HTERT RPE-1 (cell line): ENCODE measurements around the gene ARMC9.
"Not testable (repeated sequence)": the region's sequence is repeated elsewhere in the genome, so short reads cannot be mapped to it uniquely, and the experiment has no call there.

Experiments used
- in situ Hi-C: fragments of 300-500 bp; cut with MboI; formaldehyde crosslinking; loops from 4 replicates; pipeline ENCODE4 v1.14.3; 2020; ENCODE audit warnings: low sequenced_read_pairs

ARMC9 gene

GRCh38 chr2:231394211-231395141 lies 196.0 kb downstream of the ARMC9 start:
- in situ Hi-C loops: no loop called here

- in situ Hi-C loops: no loop called here
Observed at GRCh38 chr2:231395188-231396057, 197.0 kb downstream of the ARMC9 start, which contains the start of gene B3GNT7. B3GNT7 (plus strand) TSS chr2:231395710; CDS start chr2:231395804, 94 bp downstream.

GRCh38 chr2:231396058-231396821 lies 197.8 kb downstream of the ARMC9 start:
- in situ Hi-C loops: no loop called here

GRCh38 chr2:231397011-231397927 lies 198.8 kb downstream of the ARMC9 start:
- in situ Hi-C loops: no loop called here

GRCh38 chr2:231397928-231398294 lies 199.5 kb downstream of the ARMC9 start:
- in situ Hi-C loops: no loop called here

GRCh38 chr2:231398585-231398984 lies 200.2 kb downstream of the ARMC9 start:
- in situ Hi-C loops: no loop called here

- in situ Hi-C loops: no loop called here
Observed at GRCh38 chr2:231399046-231399852, 200.8 kb downstream of the ARMC9 start.

GRCh38 chr2:231399853-231400680 lies 201.6 kb downstream of the ARMC9 start:
- in situ Hi-C loops: no loop called here

GRCh38 chr2:231400681-231401080 lies 202.2 kb downstream of the ARMC9 start:
- in situ Hi-C loops: not testable (repeated sequence)

GRCh38 chr2:231401101-231401500 lies 202.7 kb downstream of the ARMC9 start:
- in situ Hi-C loops: not testable (repeated sequence)

- in situ Hi-C loops: not testable (repeated sequence)
Observed at GRCh38 chr2:231403421-231404182, 205.2 kb downstream of the ARMC9 start.

GRCh38 chr2:231404183-231404578 lies 205.8 kb downstream of the ARMC9 start:
- in situ Hi-C loops: not testable (repeated sequence)

GRCh38 chr2:231405601-231406367 lies 207.4 kb downstream of the ARMC9 start:
- in situ Hi-C loops: not testable (repeated sequence)

GRCh38 chr2:231407686-231408085 lies 209.3 kb downstream of the ARMC9 start:
- in situ Hi-C loops: not testable (repeated sequence)

GRCh38 chr2:231408304-231408703 lies 209.9 kb downstream of the ARMC9 start:
- in situ Hi-C loops: not testable (repeated sequence)

- in situ Hi-C loops: no loop called here
Observed at GRCh38 chr2:231409776-231410175, 211.3 kb downstream of the ARMC9 start.
